Testis (tissue), 2 donors: ENCODE measurements around the gene PITPNM1.

Experiments used
- CTCF ChIP-seq, 3 experiments: fragments of 450-650 bp in 2 of 3; fragments of 200-600 bp in 1 of 3; sonication (generic) in 1 of 3; IDR thresholded peaks; one replicate each; pipeline ENCODE4 v1.5.1; 2016 to 2019; ENCODE audit warnings: antibody characterized with exemption in 3 of 3, mild to moderate bottlenecking in 2 of 3, moderate library complexity in 1 of 3
- POLR2A ChIP-seq: fragments of 450-650 bp; IDR thresholded peaks from one replicate; pipeline ENCODE4 v1.6.1; 2017; ENCODE audit warnings: antibody characterized with exemption, mild to moderate bottlenecking, moderate library complexity

GRCh38 chr11:67491276-67492068 lies 13.7 kb downstream of the PITPNM1 start:
- TF ChIP-seq CTCF (IDR thresholded peaks at IDR 0.05) (no peak), POLR2A (no peak)
